GM12864 (cell line): ENCODE measurements around the gene CDH13.

Experiments
- DNase-seq: peaks from one replicate; pipeline ENCODE4 v3.0.0-alpha.2; 2011; ENCODE audit warnings: low read depth
- H3K4me3 ChIP-seq: 2 replicates; pipeline ENCODE4 v1.5.1; 2011; ENCODE audit warnings: mild to moderate bottlenecking, low read depth, low read length, control low read depth
- TF ChIP-seq, protein P1 (sequence below): IDR thresholded peaks from 2 replicates; pipeline ENCODE4 v1.5.1; 2011; ENCODE audit warnings: low read depth, mild to moderate bottlenecking, moderate library complexity, low read length, control low read depth, inconsistent platforms; ENCODE audit errors: missing control alignments

The CDH13 gene

DNA sequence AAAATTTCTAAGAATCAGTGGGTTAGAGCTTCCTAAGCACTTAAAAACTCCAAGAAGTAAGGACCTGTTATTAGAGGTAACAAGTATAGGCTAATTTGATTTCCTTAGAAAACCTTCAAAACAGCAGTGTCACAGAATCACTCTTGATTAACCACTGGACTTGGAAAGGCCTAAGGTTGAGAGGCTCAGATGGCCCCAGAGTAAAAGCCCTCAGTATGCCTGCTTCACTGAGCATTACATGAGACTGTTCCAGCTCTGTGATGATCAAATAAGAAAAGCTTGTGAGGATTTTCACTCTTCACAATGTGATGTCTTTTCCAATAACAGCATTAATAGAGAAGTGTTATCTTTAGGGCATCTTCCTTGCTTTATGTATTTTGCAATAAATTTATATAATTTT is 671.8 kb downstream of the CDH13 start:
- no peak for DNase-seq
- TF ChIP-seq, protein P1, sequence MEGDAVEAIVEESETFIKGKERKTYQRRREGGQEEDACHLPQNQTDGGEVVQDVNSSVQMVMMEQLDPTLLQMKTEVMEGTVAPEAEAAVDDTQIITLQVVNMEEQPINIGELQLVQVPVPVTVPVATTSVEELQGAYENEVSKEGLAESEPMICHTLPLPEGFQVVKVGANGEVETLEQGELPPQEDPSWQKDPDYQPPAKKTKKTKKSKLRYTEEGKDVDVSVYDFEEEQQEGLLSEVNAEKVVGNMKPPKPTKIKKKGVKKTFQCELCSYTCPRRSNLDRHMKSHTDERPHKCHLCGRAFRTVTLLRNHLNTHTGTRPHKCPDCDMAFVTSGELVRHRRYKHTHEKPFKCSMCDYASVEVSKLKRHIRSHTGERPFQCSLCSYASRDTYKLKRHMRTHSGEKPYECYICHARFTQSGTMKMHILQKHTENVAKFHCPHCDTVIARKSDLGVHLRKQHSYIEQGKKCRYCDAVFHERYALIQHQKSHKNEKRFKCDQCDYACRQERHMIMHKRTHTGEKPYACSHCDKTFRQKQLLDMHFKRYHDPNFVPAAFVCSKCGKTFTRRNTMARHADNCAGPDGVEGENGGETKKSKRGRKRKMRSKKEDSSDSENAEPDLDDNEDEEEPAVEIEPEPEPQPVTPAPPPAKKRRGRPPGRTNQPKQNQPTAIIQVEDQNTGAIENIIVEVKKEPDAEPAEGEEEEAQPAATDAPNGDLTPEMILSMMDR, result no peak
- no peak overlapping the region for H3K4me3 ChIP-seq

DNA sequence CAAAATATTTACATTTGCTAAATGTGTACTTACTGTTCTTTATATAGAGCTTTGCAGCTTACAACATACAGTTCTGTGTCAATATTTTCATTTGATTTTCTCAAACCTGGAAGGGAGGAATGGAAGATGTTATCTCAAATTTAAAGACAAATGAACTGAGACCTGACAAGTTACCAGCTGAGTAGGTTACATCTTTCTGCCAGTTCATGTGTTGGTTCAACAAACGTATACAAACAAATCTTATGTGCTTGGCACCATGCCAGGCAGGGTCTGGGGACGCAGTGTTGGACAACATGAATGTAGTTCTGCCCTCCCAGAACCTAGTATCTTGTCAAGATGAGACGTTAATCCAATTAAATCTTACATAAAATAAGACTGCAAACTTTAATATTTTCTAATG is 673.6 kb downstream of the CDH13 start:
- TF ChIP-seq, protein P1, result no peak
- H3K4me3 ChIP-seq, result no peak overlapping the region
- no peak for DNase-seq

DNA sequence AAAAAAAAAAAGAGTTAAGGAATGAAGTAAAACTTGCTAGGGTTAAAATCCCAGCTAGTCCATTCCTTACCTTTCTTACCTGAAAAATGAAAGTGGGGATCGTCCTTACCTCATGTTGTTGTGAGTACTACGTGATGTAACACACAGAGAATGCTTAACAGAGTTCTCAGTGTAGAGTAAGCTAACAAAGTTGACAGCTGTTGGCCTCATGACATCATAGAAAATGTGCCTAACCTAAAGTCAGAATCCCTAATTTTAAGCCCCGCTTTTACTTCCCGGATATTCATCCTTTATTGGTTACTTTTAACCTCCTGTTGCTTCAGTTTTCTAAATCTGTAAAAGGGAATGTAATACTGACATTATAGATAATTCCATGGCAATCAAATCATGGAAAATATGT is 675.2 kb downstream of the CDH13 start:
- no peak for DNase-seq
- TF ChIP-seq, protein P1, result no peak
- no peak overlapping the region for H3K4me3 ChIP-seq

DNA sequence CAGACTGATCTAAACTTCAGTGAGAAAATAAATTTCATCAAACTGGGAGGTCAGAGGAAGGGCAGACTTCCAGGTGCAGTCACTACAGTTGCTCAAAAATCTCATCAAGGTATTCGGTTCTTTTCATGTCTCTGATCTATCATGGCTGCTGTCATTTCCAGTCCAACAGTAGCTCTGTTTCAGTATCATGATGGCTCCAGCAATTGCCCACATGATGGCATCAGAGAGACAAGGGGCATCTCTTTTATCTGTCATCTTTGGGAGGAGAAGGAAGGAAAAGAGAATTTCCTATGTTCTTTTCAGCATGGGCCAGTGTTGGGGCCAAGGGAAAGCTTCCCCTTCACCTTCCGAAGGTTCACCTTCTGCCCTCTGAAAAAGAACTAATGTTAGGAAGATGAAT is 676.1 kb downstream of the CDH13 start:
- no peak overlapping the region for H3K4me3 ChIP-seq
- no peak for DNase-seq
- TF ChIP-seq, protein P1, result no peak

DNA sequence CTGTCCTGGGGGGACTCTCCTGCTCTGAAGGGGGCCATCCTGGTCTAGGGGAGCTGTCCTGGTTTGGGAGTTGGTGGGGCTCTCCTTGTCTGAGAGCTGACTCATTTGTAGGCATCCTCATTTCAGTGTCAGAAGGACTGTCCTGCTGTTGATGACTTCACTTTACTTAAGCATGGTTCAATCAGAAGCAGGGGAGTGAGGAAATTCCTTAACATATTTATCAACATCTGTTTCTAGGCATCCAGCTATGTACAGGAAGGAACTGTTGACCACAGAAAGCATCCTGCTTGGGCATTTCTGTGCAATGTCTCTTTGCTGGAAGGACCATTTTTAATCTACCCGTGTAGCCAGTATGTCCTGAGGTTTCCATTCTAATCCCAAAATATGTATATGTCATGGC is 678.3 kb downstream of the CDH13 start:
- H3K4me3 ChIP-seq, result no peak overlapping the region
- no peak for DNase-seq
- TF ChIP-seq, protein P1, result no peak

DNA sequence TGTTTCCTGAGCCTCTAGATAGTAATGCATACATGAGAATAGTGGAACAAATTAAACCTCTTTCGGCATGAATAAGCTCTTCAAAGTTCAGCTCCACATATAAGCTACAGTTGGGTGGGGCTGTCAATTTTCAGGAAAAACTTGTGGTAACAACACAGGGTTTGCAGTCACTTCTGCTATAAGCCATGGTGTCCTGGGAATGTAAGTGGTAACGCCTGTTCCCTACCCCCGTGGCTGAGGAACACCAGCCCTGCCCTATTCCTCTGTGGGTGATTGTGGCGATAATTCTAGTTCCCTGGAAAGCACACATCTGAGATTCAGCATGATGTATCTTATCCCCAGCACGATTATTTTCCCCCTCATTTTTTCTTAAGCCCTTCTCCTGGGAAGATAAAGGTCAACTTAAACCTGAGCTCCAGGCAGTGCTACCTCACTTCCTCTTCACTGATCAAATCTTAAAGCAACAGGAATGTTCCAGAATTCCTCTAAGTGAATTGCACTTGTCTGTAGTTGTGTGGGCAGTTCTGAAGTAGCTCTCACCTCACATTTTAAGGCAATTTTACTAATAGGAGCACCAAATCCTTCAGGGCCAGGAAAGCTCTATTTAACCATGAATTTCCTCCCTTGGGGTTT is 680.3 kb downstream of the CDH13 start:
- TF ChIP-seq, protein P1, result no peak
- no peak for DNase-seq
- H3K4me3 ChIP-seq, result no peak overlapping the region

DNA sequence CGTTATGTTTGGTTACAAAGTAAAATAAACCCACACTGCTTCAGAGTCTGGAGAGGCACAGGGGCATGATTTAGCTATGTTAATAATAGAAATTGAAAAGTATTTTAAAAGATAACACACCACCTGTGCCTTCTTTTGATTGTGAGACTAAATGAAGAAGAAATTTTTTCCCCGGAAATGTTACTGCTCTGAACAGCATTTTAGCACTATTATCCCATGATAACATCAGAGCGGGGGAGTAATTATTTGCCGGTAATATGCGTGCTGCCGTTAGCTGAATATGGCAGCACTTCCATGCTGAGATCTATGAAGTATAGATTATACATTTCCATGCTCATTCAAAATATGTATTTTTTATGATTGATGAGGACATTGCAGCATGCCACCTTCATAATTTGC is 680.8 kb downstream of the CDH13 start:
- DNase-seq, result no peak
- H3K4me3 ChIP-seq, result no peak overlapping the region
- TF ChIP-seq, protein P1, result no peak
